Epithelial cell of esophagus (primary cell): ENCODE results near the gene UBE2M.
"Not testable (repeated sequence)": the region's sequence is repeated elsewhere in the genome, so short reads cannot be mapped to it uniquely, and the experiment has no call there.

ENCODE experiments used
- DNase-seq: peaks from one replicate; pipeline ENCODE4 v3.0.0; 2010; ENCODE audit warnings: low read depth
- H3K4me3 ChIP-seq: 2 replicates; pipeline ENCODE4 v1.5.1; 2011; ENCODE audit warnings: mild to moderate bottlenecking, low read length, control low read depth
- CTCF ChIP-seq: IDR thresholded peaks from 2 replicates; pipeline ENCODE4 v1.5.1; 2011; ENCODE audit warnings: low read depth, mild to moderate bottlenecking, low read length, control low read depth, inconsistent platforms; ENCODE audit not compliant: insufficient read depth; ENCODE audit errors: missing control alignments

The UBE2M gene

DNA sequence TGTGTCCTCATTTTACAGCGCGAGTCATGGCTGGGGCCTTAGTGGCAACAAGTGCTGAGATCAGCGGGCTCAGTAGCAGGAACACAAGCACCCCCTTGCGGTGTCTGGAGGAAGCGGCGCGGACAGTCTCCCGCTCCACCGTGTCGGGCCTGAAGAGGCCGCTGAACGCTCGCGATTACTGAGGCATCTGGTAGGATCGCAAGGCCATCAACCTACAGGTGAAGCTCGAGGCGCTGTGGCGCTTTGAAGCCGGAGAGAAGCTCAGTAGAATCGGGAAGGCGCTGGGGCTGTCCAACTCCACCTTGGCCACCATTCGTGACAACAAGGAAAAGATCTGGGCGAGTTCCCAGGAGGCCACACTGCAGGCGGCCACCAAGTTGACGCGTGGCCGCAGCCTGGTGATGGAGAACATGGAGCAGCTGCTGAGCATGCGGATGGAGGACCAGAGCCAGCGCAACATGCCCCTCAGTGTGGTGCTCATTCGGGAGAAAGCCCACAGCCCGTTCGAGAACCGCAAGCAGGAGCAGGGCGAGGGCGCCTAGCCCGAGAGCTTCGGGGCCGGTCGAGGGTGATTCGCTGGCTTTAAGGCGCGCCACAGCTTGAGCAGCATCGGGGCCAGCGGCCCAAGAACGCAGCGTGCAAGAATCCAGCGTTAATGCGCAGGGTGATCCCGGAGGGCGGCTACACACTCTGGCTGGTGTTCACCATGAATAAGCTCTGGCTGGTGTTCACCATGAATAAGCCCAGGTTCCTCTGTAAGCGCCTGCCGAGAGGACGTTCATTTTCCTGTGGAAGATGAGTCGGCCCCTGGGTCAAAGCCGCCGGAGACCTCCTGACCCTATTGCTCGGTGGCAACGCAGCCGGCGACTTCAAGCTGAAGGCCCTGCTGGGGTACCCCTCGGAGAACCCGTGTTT lies 23.1 kb upstream of the UBE2M start:
- peak; percentile 89 for TF ChIP-seq CTCF
- no peak overlapping the region for H3K4me3 ChIP-seq
- peak; percentile 88 for DNase-seq

GRCh38 chr19:58579473-58580142 lies 21.2 kb upstream of the UBE2M start:
- no peak for DNase-seq
- TF ChIP-seq CTCF: no peak
- no peak overlapping the region for H3K4me3 ChIP-seq

DNA sequence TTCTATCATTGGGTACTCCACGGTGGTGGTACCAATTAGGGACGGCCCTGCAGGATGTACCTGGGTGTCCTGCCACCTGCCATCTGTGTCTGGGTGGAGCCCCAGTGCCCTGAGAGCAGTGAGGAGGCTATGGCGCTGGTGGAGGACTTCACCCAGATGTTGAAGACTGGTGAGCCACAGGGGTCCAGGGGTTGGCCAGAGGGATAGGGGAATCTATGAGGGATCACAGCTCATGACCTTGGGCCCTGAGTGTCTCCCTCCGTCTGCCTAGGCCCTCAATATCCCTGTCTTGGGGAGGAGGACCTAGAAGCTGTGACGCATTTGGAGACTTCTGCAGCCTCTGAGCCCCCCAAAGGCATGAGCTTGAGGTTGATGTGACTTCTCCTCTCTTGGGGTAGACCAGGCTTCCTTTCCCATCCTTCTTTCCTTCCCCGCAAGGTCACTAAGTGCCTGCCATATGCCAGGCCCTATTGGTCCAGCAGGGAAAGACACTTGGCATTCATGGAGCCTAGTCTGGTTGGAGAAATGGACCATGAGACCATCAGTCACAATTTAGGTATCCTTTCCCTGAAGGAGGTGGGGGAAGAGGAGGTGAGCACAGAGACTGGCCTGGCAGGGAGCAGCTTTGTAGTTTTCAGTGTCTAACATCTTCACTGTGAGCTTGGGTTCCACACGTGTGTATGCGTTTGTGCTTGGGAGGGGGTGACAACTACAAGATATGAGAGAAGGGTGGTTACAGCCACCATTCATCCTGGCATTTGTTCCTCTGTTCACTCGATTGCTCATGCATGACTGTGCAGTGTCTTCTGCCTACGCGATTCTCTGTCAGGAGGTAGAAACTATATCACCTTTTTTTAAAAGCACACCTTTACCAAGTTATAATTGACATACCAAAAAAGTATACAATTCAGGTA lies 19.9 kb upstream of the UBE2M start:
- peak; percentile 32 for DNase-seq

DNA sequence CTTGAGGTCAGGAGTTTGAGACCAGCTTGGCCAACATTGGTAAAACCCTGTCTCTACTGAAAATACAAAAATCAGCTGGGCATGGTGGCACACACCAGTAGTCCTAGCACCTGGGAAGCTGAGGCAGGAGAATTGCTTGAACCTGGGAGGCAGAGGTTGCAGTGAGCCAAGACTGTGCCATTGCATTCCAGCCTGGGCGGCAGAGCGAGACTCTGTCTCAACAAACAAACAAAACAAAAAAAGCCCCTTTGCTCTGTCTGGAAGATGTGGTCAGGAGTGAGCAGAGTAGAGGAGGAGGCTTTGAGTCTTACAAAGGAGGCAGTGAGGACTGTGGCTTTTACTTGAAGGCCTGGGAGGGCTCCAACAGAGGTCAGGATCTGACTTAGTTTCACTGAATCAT lies 19.2 kb upstream of the UBE2M start:
- DNase-seq, H3K4me3 ChIP-seq: not testable (repeated sequence)

More for the DNA sequence above, 19.9 kb upstream of the UBE2M start:
- TF ChIP-seq CTCF: no peak
- no peak overlapping the region for H3K4me3 ChIP-seq

DNA sequence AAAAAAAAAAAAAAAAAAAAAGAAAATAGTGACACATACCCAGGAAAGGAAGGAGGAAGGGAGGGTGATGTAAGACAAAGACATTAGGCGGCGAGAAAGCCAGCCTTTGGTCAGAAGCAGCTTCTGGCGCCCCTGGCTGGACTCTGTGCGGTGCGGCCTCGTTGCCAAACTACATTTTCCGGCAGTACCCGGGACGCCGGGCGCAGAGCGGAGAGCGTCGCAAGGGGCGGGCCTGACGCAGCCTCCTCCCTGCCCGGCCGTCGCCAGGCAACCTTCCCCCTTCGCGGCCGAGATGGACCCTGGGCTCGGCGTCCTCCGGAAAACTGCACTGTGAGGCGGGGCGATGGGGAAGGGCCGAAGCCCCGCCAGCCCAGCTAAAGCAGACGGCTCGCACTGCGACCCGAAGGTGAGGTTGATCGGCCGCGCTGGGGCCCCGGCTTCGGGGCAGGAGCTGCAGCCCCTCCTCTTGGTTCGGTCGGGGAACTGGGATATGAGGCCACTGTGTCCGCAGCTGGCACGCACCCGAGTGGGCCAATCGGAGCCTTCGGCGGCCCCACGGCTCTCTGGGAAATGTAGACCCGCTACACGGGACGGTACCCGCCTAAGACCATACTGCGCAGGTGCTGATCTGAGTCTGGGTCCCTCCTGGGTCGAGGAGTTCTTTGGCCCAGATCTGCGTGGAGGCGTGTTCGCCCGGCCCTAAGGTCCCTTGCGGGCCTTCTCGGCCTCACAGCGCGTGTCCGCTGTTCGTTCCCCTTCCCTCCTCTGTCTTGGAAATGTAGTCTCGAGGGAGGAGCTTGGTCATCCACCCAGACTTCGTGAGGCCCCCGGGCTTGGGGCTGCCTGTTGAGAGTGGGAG lies 17.0 kb upstream of the UBE2M start:
- H3K4me3 ChIP-seq: peak overlapping the region; percentile 91
- DNase-seq: peak; percentile 91

DNA sequence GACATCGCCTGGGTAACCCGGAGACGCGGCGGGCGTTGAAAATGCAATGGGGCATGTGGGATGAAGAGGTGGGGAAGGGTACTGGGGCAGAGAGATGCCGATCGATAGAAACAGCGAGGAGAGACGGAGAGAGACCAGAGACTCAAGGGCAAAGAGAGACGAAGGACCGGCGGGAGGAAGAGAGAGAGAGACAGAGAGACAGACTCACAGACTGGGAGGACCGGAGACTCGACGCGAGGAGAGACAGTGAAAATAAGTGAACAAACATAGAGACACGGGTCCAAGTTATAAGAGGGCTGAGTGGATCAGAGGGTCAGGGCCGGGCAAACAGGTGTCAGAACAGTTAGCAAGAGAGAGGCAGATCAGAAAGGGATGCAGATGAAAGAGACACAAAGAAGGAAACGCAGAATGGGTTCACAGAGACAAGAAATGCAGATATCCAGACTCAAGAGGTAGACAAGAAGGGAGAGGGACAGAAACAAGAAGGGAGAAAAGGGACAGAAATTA lies 15.3 kb upstream of the UBE2M start:
- no peak for TF ChIP-seq CTCF
- peak overlapping the region; percentile 81 for H3K4me3 ChIP-seq
- no peak for DNase-seq

More for the DNA sequence above, 17.0 kb upstream of the UBE2M start:
- no peak for TF ChIP-seq CTCF
